ENCODE measurements around the gene MAP3K19. TPM values are rescaled to one million over a fixed set of nuclear protein-coding genes. Genes with fewer than 3 reads are reported as not detected.
"Not testable (repeated sequence)": the region's sequence is repeated elsewhere in the genome, so short reads cannot be mapped to it uniquely, and the experiment has no call there.

The MAP3K19 gene, protein sequence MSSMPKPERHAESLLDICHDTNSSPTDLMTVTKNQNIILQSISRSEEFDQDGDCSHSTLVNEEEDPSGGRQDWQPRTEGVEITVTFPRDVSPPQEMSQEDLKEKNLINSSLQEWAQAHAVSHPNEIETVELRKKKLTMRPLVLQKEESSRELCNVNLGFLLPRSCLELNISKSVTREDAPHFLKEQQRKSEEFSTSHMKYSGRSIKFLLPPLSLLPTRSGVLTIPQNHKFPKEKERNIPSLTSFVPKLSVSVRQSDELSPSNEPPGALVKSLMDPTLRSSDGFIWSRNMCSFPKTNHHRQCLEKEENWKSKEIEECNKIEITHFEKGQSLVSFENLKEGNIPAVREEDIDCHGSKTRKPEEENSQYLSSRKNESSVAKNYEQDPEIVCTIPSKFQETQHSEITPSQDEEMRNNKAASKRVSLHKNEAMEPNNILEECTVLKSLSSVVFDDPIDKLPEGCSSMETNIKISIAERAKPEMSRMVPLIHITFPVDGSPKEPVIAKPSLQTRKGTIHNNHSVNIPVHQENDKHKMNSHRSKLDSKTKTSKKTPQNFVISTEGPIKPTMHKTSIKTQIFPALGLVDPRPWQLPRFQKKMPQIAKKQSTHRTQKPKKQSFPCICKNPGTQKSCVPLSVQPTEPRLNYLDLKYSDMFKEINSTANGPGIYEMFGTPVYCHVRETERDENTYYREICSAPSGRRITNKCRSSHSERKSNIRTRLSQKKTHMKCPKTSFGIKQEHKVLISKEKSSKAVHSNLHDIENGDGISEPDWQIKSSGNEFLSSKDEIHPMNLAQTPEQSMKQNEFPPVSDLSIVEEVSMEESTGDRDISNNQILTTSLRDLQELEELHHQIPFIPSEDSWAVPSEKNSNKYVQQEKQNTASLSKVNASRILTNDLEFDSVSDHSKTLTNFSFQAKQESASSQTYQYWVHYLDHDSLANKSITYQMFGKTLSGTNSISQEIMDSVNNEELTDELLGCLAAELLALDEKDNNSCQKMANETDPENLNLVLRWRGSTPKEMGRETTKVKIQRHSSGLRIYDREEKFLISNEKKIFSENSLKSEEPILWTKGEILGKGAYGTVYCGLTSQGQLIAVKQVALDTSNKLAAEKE (N-terminal part only)
- total RNA-seq, result not detected
- long read RNA-seq, result 0 reads

DNA sequence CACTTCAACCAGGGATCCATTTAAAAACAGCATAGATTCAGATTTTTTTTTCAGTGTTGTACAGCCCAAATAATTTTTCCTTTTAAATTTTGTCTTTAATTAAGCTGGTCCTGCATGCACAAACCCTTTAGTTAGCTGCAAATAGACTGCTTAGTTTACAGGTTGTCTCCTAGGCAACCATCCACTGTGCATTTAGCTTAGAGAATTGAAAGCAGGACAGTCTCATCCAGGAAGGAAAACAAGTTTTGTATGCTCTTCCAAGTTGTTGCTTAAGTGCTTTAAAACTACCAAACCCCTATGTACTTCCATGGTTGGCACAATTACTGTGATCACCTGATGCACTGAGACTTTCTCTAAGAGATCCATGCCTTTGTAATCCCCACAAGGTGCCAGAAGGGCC is at the start of gene MAP3K19:
Gene MAP3K19 (minus strand): TSS at position 148 of the 400 bp plus-strand sequence. CDS start 22,800 bp downstream, outside the sequence.
- intact Hi-C loops (cut with DNase I), result loop anchor here (5.0 kb wide), 1 partner anchor 35 kb away; no protein-coding TSS in a partner anchor
- no peak for DNase-seq (ENCODE audit: low spot score)

- no peak for DNase-seq (ENCODE audit: low spot score)
- intact Hi-C loops (cut with DNase I), result no loop called here
Measured at GRCh38 chr2:135096665-135097446, 49.6 kb upstream of the MAP3K19 start.

DNA sequence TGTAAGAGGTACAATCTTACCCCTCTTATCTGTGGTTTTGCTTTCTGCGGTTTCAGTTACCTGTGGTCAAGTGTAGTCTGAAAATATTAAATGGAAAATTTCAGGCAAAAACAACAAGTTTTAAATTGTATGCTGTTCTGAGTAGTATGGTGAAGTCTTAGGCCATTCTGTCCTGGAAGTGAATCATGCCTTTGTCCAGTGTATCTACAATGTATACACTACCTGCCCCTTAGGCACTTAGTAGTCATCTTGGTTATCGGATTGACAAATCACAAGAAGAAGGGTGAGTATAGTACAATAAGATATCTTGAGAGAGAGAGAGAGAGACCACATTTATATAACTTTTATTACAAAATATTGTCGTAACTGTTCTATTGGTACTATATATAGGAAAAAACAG is 48.3 kb upstream of the MAP3K19 start:
- intact Hi-C loops (cut with DNase I), result no loop called here
- DNase-seq (ENCODE audit: low spot score), result no peak

DNA sequence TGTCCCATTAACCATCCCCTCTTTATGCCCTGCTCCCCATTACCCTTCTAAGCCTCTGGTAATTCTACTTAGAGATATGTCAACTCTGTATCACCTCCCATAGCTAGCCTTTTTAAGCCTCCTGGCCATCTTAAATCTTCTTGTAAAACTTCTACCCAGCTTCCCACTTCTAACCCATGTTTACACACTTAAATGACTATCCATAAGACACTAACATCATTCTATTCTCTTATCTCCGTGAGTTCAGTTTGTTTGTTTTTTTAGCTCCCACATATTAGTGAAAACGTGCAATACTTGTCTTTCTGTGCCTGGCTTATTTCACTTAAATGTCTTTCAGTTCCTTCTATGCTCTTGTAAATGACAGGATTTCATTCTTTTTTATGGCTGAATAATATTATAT is 47.3 kb upstream of the MAP3K19 start:
- DNase-seq (ENCODE audit: low spot score), result no peak
- intact Hi-C loops (cut with DNase I), result no loop called here

GRCh38 chr2:135093670-135094330 is 46.6 kb upstream of the MAP3K19 start:
- intact Hi-C loops (cut with DNase I), result no loop called here
- no peak for DNase-seq (ENCODE audit: low spot score)

DNA sequence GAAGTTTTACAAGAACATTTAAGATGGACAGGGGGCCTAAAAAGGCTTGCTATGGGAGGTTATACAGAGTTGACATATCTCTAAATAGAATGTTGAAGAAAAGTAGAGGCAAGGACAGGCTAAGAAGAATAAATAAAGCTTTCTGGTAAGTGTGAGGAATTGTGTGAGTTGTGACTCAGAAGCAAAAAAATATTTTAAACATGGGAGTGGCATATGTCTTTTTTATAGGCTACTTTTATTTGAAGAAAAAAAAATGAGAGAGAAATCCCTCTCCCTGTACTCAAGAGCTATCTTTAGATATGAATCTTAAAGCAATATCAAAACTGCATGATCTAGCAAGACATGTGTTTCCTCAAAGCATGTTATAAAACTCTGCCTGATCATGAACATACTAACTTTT is 45.9 kb upstream of the MAP3K19 start:
- intact Hi-C loops (cut with DNase I), result no loop called here
- DNase-seq (ENCODE audit: low spot score), result no peak

GRCh38 chr2:135091681-135092080 is 44.4 kb upstream of the MAP3K19 start:
- intact Hi-C loops (cut with DNase I), result no loop called here
- DNase-seq (ENCODE audit: low spot score), result no peak

DNA sequence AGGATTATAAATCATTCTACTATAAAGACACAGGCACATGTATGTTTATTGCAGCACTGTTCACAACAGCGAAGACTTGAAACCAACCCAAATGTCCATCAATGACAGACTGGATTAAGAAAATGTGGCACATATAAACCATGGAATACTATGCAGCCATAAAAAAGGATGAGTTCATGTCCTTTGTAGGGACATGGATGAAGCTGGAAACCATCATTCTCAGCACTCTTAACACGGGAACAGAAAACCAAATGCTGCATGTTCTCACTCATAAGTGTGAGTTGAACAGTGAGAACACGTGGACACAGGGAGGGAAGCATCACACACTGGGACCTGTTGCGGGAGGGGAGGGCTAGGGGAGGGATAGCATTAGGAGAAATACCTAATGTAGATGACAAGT is 42.4 kb upstream of the MAP3K19 start:
- DNase-seq (ENCODE audit: low spot score); intact Hi-C loops (cut with DNase I): not testable (repeated sequence)

DNA sequence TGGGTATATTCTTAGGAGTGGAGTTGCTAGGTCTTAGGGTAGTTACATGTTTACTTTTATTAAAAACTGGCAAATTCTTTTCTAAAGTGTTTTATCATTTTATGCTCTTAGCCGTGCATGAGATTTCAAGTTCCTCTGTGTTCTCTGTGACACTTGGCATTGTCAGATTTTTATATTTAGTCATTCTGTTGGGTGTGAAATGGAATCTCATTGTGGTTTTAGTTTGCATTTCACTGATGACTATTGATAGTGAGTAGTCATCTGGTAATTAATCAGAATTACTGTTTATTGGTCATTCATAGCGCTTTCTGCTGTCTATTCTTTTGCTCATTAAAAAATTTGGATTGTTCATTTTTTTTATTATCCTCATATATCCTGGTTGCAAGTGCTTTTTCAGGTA is 39.0 kb upstream of the MAP3K19 start:
- DNase-seq (ENCODE audit: low spot score), result no peak
- intact Hi-C loops (cut with DNase I), result no loop called here

DNA sequence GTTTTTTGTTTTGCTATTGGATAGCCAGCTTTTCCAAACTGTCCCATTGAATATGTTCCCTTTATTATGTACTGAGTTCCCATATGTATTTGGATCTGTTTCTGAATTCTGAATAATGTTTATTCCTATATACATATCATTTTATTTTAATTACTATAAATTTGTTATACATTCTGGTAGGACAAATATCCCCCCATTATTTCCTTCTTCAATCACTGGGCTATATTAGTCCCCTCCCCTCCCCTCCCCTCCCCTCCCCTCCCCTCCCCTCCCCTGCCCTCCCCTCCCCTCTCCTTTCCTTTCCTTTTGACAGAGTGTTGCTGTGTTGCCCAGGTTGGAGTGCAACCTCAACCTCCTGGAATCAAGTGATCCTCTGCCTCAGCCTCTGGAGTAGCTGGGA is 31.2 kb upstream of the MAP3K19 start:
- intact Hi-C loops (cut with DNase I), result no loop called here

GRCh38 chr2:135076556-135076955 is 29.3 kb upstream of the MAP3K19 start:
- intact Hi-C loops (cut with DNase I), result no loop called here
- DNase-seq (ENCODE audit: low spot score), result no peak

More for the DNA sequence above, 31.2 kb upstream of the MAP3K19 start:
- no peak for DNase-seq (ENCODE audit: low spot score)

DNA sequence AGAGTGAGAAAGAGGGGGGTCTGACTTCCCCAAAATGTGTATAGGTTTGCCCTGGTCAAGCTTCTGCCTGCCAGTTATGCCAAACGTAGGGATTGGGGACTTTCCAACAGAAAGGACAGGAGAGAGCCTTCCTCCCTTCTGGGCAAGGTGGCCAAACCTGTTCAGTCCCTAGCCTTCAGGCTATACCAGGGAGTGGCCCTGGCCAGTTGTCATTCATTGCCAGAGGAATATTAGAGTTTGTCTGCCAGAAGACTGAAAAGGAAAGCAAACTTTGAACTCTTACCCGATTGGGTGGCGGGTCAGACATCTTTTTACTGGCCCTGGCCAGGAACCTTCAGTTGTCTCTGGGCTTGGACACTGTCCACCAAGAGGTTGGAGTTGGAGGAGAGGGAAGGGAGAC is 27.0 kb upstream of the MAP3K19 start:
- intact Hi-C loops (cut with DNase I), result no loop called here
- DNase-seq (ENCODE audit: low spot score), result no peak

GRCh38 chr2:135072125-135072997 is 25.1 kb upstream of the MAP3K19 start:
- intact Hi-C loops (cut with DNase I), result no loop called here
- DNase-seq (ENCODE audit: low spot score), result no peak

- DNase-seq (ENCODE audit: low spot score), result no peak
- intact Hi-C loops (cut with DNase I), result no loop called here
Measured at GRCh38 chr2:135066710-135067109, 19.5 kb upstream of the MAP3K19 start.

DNA sequence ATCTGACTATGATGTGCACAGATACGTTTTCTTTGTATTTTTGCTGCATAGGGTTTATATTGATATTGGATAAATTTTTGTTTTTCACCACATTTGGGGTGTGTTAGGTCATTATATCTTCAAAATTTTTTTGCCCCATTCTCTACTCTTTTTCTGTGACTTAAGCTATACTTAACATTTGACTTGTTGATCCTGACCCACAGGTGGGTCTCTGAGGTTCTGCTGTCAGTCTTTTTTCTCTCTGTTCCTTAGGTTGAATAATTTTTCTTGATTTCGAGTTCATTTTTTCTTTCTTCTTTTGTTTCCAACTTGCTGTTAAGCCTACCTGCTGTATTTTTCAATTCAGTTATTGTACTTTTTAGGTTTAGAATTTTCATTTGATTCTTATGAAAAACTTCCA is 16.9 kb upstream of the MAP3K19 start:
- intact Hi-C loops (cut with DNase I), result no loop called here
- no peak for DNase-seq (ENCODE audit: low spot score)

- no peak for DNase-seq (ENCODE audit: low spot score)
- intact Hi-C loops (cut with DNase I), result no loop called here
Measured at GRCh38 chr2:135063210-135063609, 16.0 kb upstream of the MAP3K19 start.

- DNase-seq (ENCODE audit: low spot score), result no peak
- intact Hi-C loops (cut with DNase I), result loop anchor here (10.0 kb wide), 2 partner anchors 145 to 475 kb away; partner anchors contain the start of genes CCNT2, R3HDM1 and ZRANB3
Measured at GRCh38 chr2:135059577-135059976, 12.3 kb upstream of the MAP3K19 start.

GRCh38 chr2:135056790-135057189 is 9.5 kb upstream of the MAP3K19 start:
- intact Hi-C loops (cut with DNase I), result loop anchor here (10.0 kb wide), 2 partner anchors 142 to 478 kb away; partner anchors contain the start of genes CCNT2, R3HDM1 and ZRANB3
- no peak for DNase-seq (ENCODE audit: low spot score)

Data from cardiac septum (tissue), 1 donor.